H9 (cell line): ENCODE measurements around the gene MRPL3. TPM values are rescaled to one million over a fixed set of nuclear protein-coding genes. Genes with fewer than 3 reads are reported as not detected.

Source experiments
- DNase-seq: peaks from one replicate; pipeline ENCODE4 v3.0.0-alpha.2; 2017
- H2AFZ ChIP-seq: one replicate; pipeline ENCODE4 v1.6.1; 2013; ENCODE audit warnings: mild to moderate bottlenecking, low read length, control low read depth, moderate library complexity
- H2AK5ac ChIP-seq: 2 replicates; pipeline ENCODE4 v1.6.1; 2013; ENCODE audit warnings: low read length, control low read depth, mixed read lengths; ENCODE audit not compliant: insufficient read length
- H2BK120ac ChIP-seq: one replicate; pipeline ENCODE4 v1.6.1; 2013; ENCODE audit warnings: low read depth, mild to moderate bottlenecking, low read length, control low read depth, inconsistent platforms; ENCODE audit not compliant: poor library complexity, severe bottlenecking
- H2BK12ac ChIP-seq: 2 replicates; pipeline ENCODE4 v1.6.1; 2013; ENCODE audit warnings: low read length, control low read depth, mixed read lengths, low read depth; ENCODE audit not compliant: insufficient read length
- H2BK15ac ChIP-seq: 2 replicates; pipeline ENCODE4 v1.6.1; 2013; ENCODE audit warnings: low read depth, low read length, control low read depth
- H2BK20ac ChIP-seq: one replicate; pipeline ENCODE4 v1.6.1; 2013; ENCODE audit warnings: low read depth, mild to moderate bottlenecking, low read length, control low read depth, inconsistent platforms; ENCODE audit not compliant: poor library complexity, severe bottlenecking
- H2BK5ac ChIP-seq: 2 replicates; pipeline ENCODE4 v1.6.1; 2013; ENCODE audit warnings: low read length, control low read depth, mixed read lengths; ENCODE audit not compliant: insufficient read length
- H3K14ac ChIP-seq: 2 replicates; pipeline ENCODE4 v1.6.1; 2013; ENCODE audit warnings: low read length, control low read depth; ENCODE audit not compliant: insufficient read depth
- H3K18ac ChIP-seq: 2 replicates; pipeline ENCODE4 v1.6.1; 2013; ENCODE audit warnings: low read depth, mild to moderate bottlenecking, mixed read lengths, low read length, control low read depth; ENCODE audit not compliant: insufficient read length
- H3K23ac ChIP-seq: 2 replicates; pipeline ENCODE4 v1.6.1; 2013; ENCODE audit warnings: low read length, control low read depth, mixed read lengths, low read depth; ENCODE audit not compliant: insufficient read length
- H3K23me2 ChIP-seq: 2 replicates; pipeline ENCODE4 v1.6.1; 2013; ENCODE audit warnings: low read depth, mild to moderate bottlenecking, mixed read lengths, low read length, control low read depth; ENCODE audit not compliant: insufficient read length, poor library complexity, severe bottlenecking
- H3K27ac ChIP-seq: 2 replicates; pipeline ENCODE4 v1.5.1; 2013; ENCODE audit warnings: low read length, control low read depth, mixed read lengths, low read depth; ENCODE audit not compliant: insufficient read length
- H3K27me3 ChIP-seq: 2 replicates; pipeline ENCODE4 v1.6.1; 2013; ENCODE audit warnings: low read length, control low read depth, inconsistent platforms; ENCODE audit not compliant: insufficient read depth
- H3K4ac ChIP-seq: 2 replicates; pipeline ENCODE4 v1.6.1; 2013; ENCODE audit warnings: low read depth, mild to moderate bottlenecking, control low read depth, inconsistent platforms, low read length, moderate library complexity
- H3K4me1 ChIP-seq: 2 replicates; pipeline ENCODE4 v1.6.1; 2013; ENCODE audit warnings: low read length, control low read depth, inconsistent platforms; ENCODE audit not compliant: insufficient read depth
- H3K4me2 ChIP-seq: 2 replicates; pipeline ENCODE4 v1.6.1; 2013; ENCODE audit warnings: low read length, control low read depth, mixed read lengths; ENCODE audit not compliant: insufficient read length, insufficient read depth
- H3K56ac ChIP-seq: 2 replicates; pipeline ENCODE4 v1.6.1; 2013; ENCODE audit warnings: low read depth, mild to moderate bottlenecking, mixed read lengths, low read length, control low read depth; ENCODE audit not compliant: insufficient read length
- H3K79me1 ChIP-seq: 2 replicates; pipeline ENCODE4 v1.6.1; 2013; ENCODE audit warnings: low read depth, mild to moderate bottlenecking, moderate library complexity, low read length, control low read depth, inconsistent platforms; ENCODE audit not compliant: insufficient read depth, poor library complexity, severe bottlenecking
- H3K79me2 ChIP-seq: 2 replicates; pipeline ENCODE4 v1.6.1; 2013; ENCODE audit warnings: low read length, control low read depth, inconsistent platforms; ENCODE audit not compliant: insufficient read depth
- H3K9ac ChIP-seq: 2 replicates; pipeline ENCODE4 v1.6.1; 2013; ENCODE audit warnings: low read length, control low read depth, mixed read lengths; ENCODE audit not compliant: insufficient read length; ENCODE audit errors: extremely low read depth
- H3K9me3 ChIP-seq: one replicate; pipeline ENCODE4 v1.6.1; 2013; ENCODE audit warnings: low read depth, low read length, inconsistent platforms; ENCODE audit not compliant: control insufficient read depth
- H3T11ph ChIP-seq: one replicate; pipeline ENCODE4 v1.6.1; 2013; ENCODE audit warnings: mild to moderate bottlenecking, low read length, control low read depth, inconsistent platforms
- H4K20me1 ChIP-seq: one replicate; pipeline ENCODE4 v1.6.1; 2013; ENCODE audit not compliant: control insufficient read depth, insufficient read length, insufficient read depth
- H4K5ac ChIP-seq: 2 replicates; pipeline ENCODE4 v1.6.1; 2013; ENCODE audit warnings: low read depth, mild to moderate bottlenecking, mixed read lengths, low read length, control low read depth; ENCODE audit not compliant: insufficient read length
- H4K8ac ChIP-seq: replicated peaks from 2 replicates; pipeline ENCODE4 v1.6.1; 2013; ENCODE audit warnings: low read length, control low read depth, mixed read lengths, low read depth; ENCODE audit not compliant: insufficient read length
- H4K91ac ChIP-seq: 2 replicates; pipeline ENCODE4 v1.6.1; 2013; ENCODE audit warnings: low read depth, mild to moderate bottlenecking, moderate library complexity, mixed read lengths, low read length, control low read depth; ENCODE audit not compliant: insufficient read length
- H3K27ac Mint-ChIP-seq, 3 experiments: 2 replicates in 2 of 3; 3 replicates in 1 of 3; pipeline ENCODE4 v1.8.0; 2020 to 2021; ENCODE audit warnings: mixed read lengths in 3 of 3, mild to moderate bottlenecking in 1 of 3, moderate library complexity in 1 of 3
- H3K27me3 Mint-ChIP-seq: 2 replicates; pipeline ENCODE4 v1.8.0; 2021; ENCODE audit warnings: low read depth, mild to moderate bottlenecking, moderate library complexity, mixed read lengths
- H3K36me3 Mint-ChIP-seq, 3 experiments: 2 replicates in 2 of 3; 3 replicates in 1 of 3; pipeline ENCODE4 v1.8.0; 2020 to 2021; ENCODE audit warnings: low read depth in 3 of 3, mixed read lengths in 3 of 3; ENCODE audit not compliant: insufficient read depth in 1 of 3
- H3K4me1 Mint-ChIP-seq, 2 experiments: 2 replicates each; pipeline ENCODE4 v1.8.0; 2020; ENCODE audit warnings: mixed read lengths in 2 of 2
- H3K4me3 Mint-ChIP-seq, 2 experiments: 2 replicates in 1 of 2; 3 replicates in 1 of 2; pipeline ENCODE4 v1.8.0; 2020 to 2021; ENCODE audit warnings: mild to moderate bottlenecking in 2 of 2, mixed read lengths in 2 of 2, moderate library complexity in 1 of 2
- H3K9me3 Mint-ChIP-seq, 2 experiments: 2 replicates in 1 of 2; 3 replicates in 1 of 2; pipeline ENCODE4 v1.8.0; 2020; ENCODE audit warnings: mild to moderate bottlenecking in 2 of 2, mixed read lengths in 2 of 2, moderate library complexity in 1 of 2
- WGBS: extraction: QIAGEN DNeasy Blood & Tissue Kit; methylation state at CpG from one replicate; pipeline ENCODE4 v1.1.7; 2013; ENCODE audit warnings: missing lambda C conversion rate, low lambda C conversion rate, mixed read lengths; ENCODE audit not compliant: insufficient read length; ENCODE audit errors: extremely low coverage; 5-methylcytosine and 5-hydroxymethylcytosine counted together
- total RNA-seq: library from RNA; stranded (reverse); gene quantifications from 2 replicates; pipeline ENCODE4 v1.2.1, GENCODE V29; 2021
- TF ChIP-seq, protein P1 (sequence below): fragments of 200-600 bp; sonication (generic); conservative IDR thresholded peaks from 3 replicates; pipeline ENCODE4 v1.8.0; 2021; ENCODE audit warnings: antibody characterized with exemption, mild to moderate bottlenecking

The MRPL3 gene
- total RNA-seq, 1 experiment from 2014 or later: 154 TPM

DNA sequence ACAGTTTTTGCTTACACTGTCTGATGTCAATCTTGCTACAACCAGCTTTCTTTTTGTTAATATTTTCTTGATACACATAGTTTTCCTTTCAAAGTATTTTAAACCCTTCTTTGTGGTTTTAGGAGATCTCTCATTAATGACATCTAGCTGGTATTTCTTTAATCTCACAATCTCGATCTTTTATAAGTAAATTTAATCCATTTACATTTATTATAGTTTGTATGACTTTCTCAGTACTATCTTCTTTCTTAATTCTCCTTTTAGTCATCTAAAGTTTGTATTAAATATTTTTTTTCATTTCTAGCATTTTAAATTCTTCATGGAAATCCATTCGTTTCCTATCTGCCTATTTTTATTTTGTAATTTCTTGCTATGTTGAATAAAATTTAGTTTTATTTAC is 55.4 kb downstream of the MRPL3 start:
- no peaks in the 10 kb centered on the region for H3K4me1 Mint-ChIP-seq
- no peak overlapping the region for H3K4me3 Mint-ChIP-seq
- Histone ChIP-seq H2BK12ac (no peak overlapping the region), H3K4me1 (no peaks in the 10 kb centered on the region), H3K23me2 (no peaks in the 10 kb centered on the region), H2AFZ (no peak overlapping the region), H4K91ac (no peak overlapping the region), H2BK5ac (no peak overlapping the region), H3K9me3 (no peaks in the 10 kb centered on the region), H3K27me3 (no peaks in the 10 kb centered on the region), H3K4me2 (no peak overlapping the region), H3K23ac (no peak overlapping the region), H2BK120ac (no peak overlapping the region), H3K79me2 (no peaks in the 10 kb centered on the region), H3K9ac (no peak overlapping the region), H2BK15ac (no peak overlapping the region), H3K56ac (no peak overlapping the region), H3K27ac (no peak overlapping the region), H4K20me1 (no peaks in the 10 kb centered on the region), H2AK5ac (no peak overlapping the region), H3T11ph (no peak overlapping the region), H4K8ac (no peak overlapping the region), H3K4ac (no peak overlapping the region), H3K79me1 (no peaks in the 10 kb centered on the region), H3K14ac (no peak overlapping the region), H4K5ac (no peak overlapping the region), H3K18ac (no peak overlapping the region), H2BK20ac (no peak overlapping the region)
- H3K27ac Mint-ChIP-seq: no peak overlapping the region
- no peak for DNase-seq
- WGBS: no CpG with 5 or more reads among the region's 2 CpGs
- H3K27me3 Mint-ChIP-seq: no peaks in the 10 kb centered on the region
- H3K36me3 Mint-ChIP-seq: peaks cover 0 to 2% (median 0%) of the 10 kb centered on the region in 3 experiments; a peak in 2 of 7 replicates
- TF ChIP-seq, protein P1, sequence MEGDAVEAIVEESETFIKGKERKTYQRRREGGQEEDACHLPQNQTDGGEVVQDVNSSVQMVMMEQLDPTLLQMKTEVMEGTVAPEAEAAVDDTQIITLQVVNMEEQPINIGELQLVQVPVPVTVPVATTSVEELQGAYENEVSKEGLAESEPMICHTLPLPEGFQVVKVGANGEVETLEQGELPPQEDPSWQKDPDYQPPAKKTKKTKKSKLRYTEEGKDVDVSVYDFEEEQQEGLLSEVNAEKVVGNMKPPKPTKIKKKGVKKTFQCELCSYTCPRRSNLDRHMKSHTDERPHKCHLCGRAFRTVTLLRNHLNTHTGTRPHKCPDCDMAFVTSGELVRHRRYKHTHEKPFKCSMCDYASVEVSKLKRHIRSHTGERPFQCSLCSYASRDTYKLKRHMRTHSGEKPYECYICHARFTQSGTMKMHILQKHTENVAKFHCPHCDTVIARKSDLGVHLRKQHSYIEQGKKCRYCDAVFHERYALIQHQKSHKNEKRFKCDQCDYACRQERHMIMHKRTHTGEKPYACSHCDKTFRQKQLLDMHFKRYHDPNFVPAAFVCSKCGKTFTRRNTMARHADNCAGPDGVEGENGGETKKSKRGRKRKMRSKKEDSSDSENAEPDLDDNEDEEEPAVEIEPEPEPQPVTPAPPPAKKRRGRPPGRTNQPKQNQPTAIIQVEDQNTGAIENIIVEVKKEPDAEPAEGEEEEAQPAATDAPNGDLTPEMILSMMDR: no peak
- peaks cover 3 to 11% of the 10 kb centered on the region in 2 experiments; a peak in 4 of 5 replicates for H3K9me3 Mint-ChIP-seq
